Measurements from ENCODE around the gene NFIA. TPM values are rescaled to one million over a fixed set of nuclear protein-coding genes. Genes with fewer than 3 reads are reported as not detected.

Gene NFIA
- total RNA-seq, 1 experiment from 2014 or later = 0.35 TPM

- H3K4me2 ChIP-seq (ENCODE audit: insufficient read depth, insufficient read length, low read length) = no peak overlapping the region
- TF ChIP-seq CTCF (conservative IDR thresholded peaks at IDR 0.05) = no peak
- Mint-ChIP-seq H3K36me3 (ENCODE audit: insufficient read depth in 1 of 3, low read depth in 3 of 3) (no peaks in the 10 kb centered on the region), H3K27ac (peak overlapping the region in 1 of 3 experiments; percentile 63; a peak in 2 of 7 replicates), H3K4me1 (peaks cover 36 to 40% of the 10 kb centered on the region in 2 experiments), H3K27me3 (ENCODE audit: low read depth) (no peaks in the 10 kb centered on the region), H3K9me3 (no peaks in the 10 kb centered on the region), H3K4me3 (no peak overlapping the region)
- H3K27ac ChIP-seq (ENCODE audit: insufficient read length, low read depth, low read length) = no peak overlapping the region
- no peaks in the 10 kb centered on the region for H3K9me3 ChIP-seq (ENCODE audit: control insufficient read depth, low read depth, low read length)
- H2AFZ ChIP-seq (ENCODE audit: low read length) = no peak overlapping the region
- H2BK12ac ChIP-seq (ENCODE audit: insufficient read length, low read depth, low read length) = no peak overlapping the region
- no peaks in the 10 kb centered on the region for H4K20me1 ChIP-seq (ENCODE audit: control insufficient read depth, insufficient read depth, insufficient read length)
- peaks cover 2% of the 10 kb centered on the region; the same call in 1 of the 2 replicates for H3K4me1 ChIP-seq (ENCODE audit: insufficient read depth, low read length)
- H3K56ac ChIP-seq (ENCODE audit: insufficient read length, low read depth, low read length) = no peak overlapping the region
- no peak overlapping the region for H4K5ac ChIP-seq (ENCODE audit: insufficient read length, low read depth, low read length)
- H3K79me2 ChIP-seq (ENCODE audit: insufficient read depth, low read length) = no peaks in the 10 kb centered on the region
- H3K23ac ChIP-seq (ENCODE audit: insufficient read length, low read depth, low read length) = no peak overlapping the region
- no peak overlapping the region for H3K4ac ChIP-seq (ENCODE audit: low read depth, low read length)
- DNase-seq = no peak
- H2BK120ac ChIP-seq (ENCODE audit: low read depth, low read length, poor library complexity, severe bottlenecking) = no peak overlapping the region
- H3K79me1 ChIP-seq (ENCODE audit: insufficient read depth, low read depth, low read length, poor library complexity, severe bottlenecking) = no peaks in the 10 kb centered on the region
- H3T11ph ChIP-seq (ENCODE audit: low read length) = no peak overlapping the region
- no peaks in the 10 kb centered on the region for H3K23me2 ChIP-seq (ENCODE audit: insufficient read length, low read depth, low read length, poor library complexity, severe bottlenecking)
- H4K91ac ChIP-seq (ENCODE audit: insufficient read length, low read depth, low read length) = no peak overlapping the region
- H4K8ac ChIP-seq (replicated peaks; ENCODE audit: insufficient read length, low read depth, low read length) = no peak overlapping the region
- H3K18ac ChIP-seq (ENCODE audit: insufficient read length, low read depth, low read length) = no peak overlapping the region
- no peaks in the 10 kb centered on the region for H3K27me3 ChIP-seq (ENCODE audit: insufficient read depth, low read length)
- no peak overlapping the region for H3K14ac ChIP-seq (ENCODE audit: insufficient read depth, low read length)
- H2AK5ac ChIP-seq (ENCODE audit: insufficient read length, low read length) = no peak overlapping the region
- H3K9ac ChIP-seq (ENCODE audit: extremely low read depth, insufficient read length, low read length) = no peak overlapping the region
- WGBS (ENCODE audit: extremely low coverage, insufficient read length, low lambda C conversion rate) = no CpG with 5 or more reads among the region's 4 CpGs
- no peak overlapping the region for H2BK20ac ChIP-seq (ENCODE audit: low read depth, low read length, poor library complexity, severe bottlenecking)
- no peak overlapping the region for H2BK15ac ChIP-seq (ENCODE audit: low read depth, low read length)
- no peak overlapping the region for H2BK5ac ChIP-seq (ENCODE audit: insufficient read length, low read length)
Observed at GRCh38 chr1:61279570-61279969, 197.2 kb downstream of the NFIA start.

Data from H9 (cell line).